Astrocyte of the spinal cord (primary cell): ENCODE results near the gene HOTAIR.

ENCODE experiments used
- DNase-seq: peaks from one replicate; pipeline ENCODE4 v3.0.0; 2011; ENCODE audit warnings: low read depth, low spot score
- H3K4me3 ChIP-seq: 2 replicates; pipeline ENCODE4 v1.5.1; 2011; ENCODE audit warnings: low read depth, mild to moderate bottlenecking, low read length, moderate library complexity
- in situ Hi-C: cut with HindIII; loops from 2 replicates; pipeline ENCODE4 v1.10.0; 2017; ENCODE audit warnings: low sequenced_read_pairs
- TF ChIP-seq, protein P1 (sequence below): IDR thresholded peaks from 2 replicates; pipeline ENCODE4 v1.5.1; 2012; ENCODE audit warnings: low read depth, mild to moderate bottlenecking, low read length, inconsistent platforms

Gene HOTAIR

DNA sequence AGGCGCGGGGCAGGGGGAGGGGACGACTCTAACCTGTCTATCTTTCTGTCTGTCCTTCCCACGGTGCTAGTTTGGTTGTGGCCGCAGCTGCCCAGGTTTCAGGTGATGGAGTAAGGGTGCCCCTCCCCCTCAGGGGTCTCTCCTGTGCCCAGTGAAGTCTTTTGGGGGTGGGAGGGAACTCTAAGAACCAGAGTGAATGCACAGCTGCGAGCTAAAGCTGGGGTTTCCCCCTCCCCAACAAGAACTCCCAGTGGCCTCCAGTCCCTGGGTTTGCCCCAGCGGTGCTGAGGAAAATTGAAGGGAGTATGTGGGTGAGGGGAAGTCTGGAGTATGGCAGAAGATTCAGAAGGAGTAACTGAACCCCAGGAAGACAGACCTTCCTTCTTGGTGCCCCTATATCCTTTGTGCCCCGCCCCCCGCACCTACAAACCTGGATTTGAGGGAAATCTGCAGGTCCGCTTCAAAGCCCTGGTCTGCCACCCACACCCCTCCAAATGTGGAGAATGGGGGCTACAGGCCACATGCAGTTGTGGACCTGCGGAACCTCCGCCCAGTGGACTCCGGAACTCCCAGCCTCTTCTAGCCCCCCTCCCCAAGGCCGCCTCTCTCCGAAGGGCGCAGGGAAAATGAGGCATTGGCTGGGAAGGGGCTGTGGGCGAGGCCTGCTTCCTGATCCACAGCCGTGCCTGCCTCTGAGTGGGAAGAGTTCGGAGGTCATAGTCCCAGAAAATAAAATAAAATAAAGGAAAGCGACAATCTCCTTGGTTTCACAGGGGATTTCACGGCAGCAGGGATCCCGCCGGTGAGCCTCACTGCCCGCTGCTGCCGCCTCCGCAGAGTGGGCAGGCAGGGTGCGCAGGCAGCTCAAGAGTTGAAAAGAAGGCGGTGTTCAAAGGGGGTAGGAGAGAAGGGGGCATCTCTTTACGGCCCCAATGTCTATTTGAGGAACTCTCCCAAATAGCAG is 21.8 kb upstream of the HOTAIR start:
- TF ChIP-seq, protein P1, sequence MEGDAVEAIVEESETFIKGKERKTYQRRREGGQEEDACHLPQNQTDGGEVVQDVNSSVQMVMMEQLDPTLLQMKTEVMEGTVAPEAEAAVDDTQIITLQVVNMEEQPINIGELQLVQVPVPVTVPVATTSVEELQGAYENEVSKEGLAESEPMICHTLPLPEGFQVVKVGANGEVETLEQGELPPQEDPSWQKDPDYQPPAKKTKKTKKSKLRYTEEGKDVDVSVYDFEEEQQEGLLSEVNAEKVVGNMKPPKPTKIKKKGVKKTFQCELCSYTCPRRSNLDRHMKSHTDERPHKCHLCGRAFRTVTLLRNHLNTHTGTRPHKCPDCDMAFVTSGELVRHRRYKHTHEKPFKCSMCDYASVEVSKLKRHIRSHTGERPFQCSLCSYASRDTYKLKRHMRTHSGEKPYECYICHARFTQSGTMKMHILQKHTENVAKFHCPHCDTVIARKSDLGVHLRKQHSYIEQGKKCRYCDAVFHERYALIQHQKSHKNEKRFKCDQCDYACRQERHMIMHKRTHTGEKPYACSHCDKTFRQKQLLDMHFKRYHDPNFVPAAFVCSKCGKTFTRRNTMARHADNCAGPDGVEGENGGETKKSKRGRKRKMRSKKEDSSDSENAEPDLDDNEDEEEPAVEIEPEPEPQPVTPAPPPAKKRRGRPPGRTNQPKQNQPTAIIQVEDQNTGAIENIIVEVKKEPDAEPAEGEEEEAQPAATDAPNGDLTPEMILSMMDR = no peak
- no peak for DNase-seq
- in situ Hi-C loops = no loop called here
- H3K4me3 ChIP-seq = peak overlapping the region; percentile 29

DNA sequence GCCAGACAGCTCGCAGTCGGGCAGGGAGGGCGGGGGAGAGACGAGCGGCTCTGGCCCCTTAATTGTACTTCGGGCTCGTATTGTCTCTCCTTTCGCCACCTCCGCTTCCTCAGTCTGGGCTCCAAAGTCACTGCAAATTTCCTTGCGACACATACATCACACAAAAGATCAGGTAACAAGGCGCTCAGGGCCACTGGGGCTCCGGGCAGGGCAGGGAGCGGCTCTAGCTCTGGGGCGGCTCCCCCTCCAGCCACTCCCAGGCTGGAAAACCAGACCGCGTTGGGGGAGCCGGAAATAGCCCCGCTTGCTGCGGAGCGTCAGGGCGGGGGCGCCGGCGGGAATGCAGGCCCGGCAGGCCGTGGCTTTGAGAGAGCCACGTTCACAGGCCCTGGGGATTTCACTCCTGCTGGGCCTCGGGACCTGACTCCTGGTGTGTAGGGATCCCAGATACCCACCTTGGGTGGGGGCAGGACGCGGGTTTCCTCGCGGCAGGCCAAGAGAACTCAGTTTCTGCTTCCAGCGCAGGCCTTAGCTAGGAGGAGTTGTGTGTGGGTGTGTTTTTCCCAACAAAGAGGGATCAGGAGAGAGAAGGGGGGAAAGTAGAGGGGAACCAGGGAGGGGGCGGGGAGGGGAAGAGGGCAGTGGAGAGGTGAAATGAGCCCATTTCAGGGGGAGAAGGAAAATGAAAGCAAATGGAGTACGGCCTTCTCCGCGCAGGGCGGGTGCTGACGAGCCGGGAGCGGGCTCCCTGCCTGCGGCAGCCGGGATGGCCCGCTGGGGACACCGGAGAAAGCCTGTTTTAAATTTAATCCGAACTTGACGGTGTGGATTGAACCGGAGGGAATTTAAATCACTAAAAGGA is 20.9 kb upstream of the HOTAIR start:
- H3K4me3 ChIP-seq = peak overlapping the region; percentile 29
- DNase-seq = no peak
- TF ChIP-seq, protein P1 = no peak
- in situ Hi-C loops = no loop called here

DNA sequence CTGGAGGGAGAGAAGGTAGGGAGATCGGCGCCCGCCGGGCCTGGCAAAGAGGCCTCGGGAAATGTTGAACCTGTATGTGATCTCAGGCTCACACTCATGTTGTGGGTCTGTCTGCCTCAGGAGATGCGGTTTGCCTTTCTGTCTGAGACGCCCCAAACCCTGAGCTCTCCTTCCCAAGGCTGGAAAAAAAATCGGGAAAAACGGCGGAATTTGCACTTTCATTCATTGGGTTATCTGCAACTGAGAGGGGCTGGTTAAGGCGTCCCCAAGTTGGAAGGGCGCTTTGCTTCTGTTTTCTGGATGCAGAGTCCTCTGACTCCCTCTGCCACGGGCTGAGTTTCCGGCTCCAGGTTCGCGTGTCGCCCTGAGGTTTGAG is 20.2 kb upstream of the HOTAIR start:
- H3K4me3 ChIP-seq = no peak overlapping the region
- in situ Hi-C loops = no loop called here
- no peak for DNase-seq
- TF ChIP-seq, protein P1 = no peak

DNA sequence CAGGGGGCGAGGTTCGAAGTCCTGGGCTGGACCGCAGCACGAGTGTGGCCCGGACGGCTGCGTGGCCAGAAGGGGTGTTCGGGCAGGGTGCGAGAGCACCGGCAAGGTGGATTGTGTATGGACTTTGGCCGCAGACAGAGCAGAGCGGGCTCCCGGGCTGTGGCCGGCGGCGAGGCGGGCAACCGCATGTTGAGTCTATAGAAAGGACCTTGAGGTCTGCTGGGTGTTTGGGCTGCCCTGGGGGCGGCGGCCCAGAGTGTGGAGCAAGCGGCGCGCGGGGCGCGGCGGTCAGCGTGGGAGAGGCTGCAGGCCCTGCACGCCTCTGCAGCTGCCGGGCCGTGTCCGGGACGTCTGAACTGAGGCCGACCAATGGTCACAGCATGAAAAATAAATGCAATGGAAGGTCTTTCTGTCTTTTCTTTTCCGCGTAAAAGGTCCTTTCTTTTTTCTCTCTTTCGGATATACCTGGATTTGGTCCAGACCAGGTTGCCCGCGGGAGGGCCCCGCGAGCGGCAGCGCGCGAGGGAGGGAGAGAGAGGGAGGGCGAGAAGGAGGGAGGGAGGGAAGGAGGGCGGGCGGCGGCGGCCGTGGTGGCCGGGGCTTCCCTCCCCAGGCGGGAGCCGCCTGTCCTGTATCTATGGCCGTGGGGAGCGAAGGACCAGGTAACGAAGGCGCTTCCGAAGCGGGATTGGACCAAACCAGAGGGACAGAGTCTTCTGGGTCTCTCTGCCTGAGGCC is 19.7 kb upstream of the HOTAIR start:
- DNase-seq = no peak
- H3K4me3 ChIP-seq = no peak overlapping the region
- in situ Hi-C loops = no loop called here
- TF ChIP-seq, protein P1 = no peak

DNA sequence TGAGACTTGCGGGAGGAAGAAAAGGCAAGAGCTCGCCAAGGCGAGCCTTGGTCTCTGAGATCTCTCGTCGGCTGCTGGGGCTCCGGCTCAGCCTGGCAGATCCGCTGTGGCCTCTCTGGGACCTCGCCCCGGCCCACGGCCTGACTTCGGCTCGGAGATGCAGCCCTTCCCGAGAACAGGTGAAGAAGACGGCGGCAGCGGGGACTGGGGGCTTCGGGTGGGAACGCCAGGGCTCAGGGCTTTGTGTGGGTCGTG is 19.2 kb upstream of the HOTAIR start:
- no peak for DNase-seq
- TF ChIP-seq, protein P1 = no peak
- no peak overlapping the region for H3K4me3 ChIP-seq
- in situ Hi-C loops = no loop called here
